NCI-H524 (cell line): Measurements from ENCODE around the gene IQCM.

ENCODE experiments used
- DNase-seq, 2 experiments: peaks; one replicate each; lab custom pipeline; 2025; lab: John Stamatoyannopoulos, UW

Gene IQCM, protein sequence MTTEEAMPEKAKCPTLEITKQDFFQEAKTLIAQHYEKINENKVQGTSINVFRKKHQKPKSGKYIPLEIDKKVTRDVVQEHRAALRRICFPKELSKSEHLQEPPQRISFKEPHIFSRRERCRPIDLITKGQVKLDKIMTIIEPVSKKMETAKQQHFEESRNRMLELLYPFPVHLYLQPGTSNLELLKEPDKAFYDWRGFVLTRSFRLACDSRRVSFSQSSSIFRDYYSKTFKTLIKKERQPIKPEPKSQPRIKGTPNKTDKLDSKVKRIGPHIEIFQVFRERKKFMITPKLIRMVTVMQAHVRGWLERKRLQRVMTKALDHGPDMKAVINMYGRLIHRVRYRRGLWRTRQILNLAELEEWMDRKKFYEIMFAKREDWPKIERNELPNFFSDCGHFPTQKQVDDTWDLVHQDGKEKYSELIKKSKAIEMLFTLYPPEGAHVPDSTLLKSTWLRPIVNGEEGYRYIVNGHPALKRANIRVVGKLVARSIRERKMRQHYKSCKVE

DNA sequence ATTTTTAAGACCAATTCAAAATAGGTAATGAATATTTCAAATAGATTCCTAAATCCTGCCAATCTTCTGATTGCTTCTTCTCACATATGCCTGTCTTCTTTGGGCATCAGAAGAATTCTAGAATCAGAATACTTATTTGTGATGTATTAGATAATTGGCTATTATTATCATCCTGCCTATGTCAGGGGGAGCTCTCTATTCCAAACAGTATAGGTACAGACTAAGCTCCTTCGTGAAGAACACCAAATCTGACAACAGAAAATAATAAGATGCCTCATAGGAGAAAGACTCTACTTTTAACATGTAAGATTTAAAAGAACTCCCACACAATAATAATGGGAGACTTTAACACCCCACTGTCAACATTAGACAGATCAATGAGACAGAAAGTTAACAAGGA is at the start of gene IQCM:
Gene IQCM (minus strand): TSS at position 101 of the 400 bp plus-strand sequence. CDS start 73,152 bp downstream, outside the sequence.
- DNase-seq = no peak

DNA sequence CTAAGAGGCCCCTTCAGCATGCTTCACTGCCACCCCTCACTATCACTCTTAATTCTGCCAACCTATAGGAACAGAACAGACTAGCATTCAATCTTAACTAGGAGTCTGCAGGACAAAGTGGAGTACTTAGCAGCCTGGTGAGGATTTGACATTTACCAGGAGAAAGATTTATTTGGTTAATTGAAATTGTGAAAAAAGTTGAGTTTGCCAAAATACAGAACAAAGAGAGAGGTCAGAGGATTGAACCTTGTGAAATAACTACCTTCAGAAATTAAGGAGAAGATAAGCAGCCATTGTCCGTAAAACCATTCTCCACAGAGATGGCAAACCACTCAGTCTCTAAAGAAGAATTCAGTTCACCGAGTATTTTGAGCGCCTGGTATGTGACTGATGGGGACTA is 41.8 kb upstream of the IQCM start:
- DNase-seq = no peak

DNA sequence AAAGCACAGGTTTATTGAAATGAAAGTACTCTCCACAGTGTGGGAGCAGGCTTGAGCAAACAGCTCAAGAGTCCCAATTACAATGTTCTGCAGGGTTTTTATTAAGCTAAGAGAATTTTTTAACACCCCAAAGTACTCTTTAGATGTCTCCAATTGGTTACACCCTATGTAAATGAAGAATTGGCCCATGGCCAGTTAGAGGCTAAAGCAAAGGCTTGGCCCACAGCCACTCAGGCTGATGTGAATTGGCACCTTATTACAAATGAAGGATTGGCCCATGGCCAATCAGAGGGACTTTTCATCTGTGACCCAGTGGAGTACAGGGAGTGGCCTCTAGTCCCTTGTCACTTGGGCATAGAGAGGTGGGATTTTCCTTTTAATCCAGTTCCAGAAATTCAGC is 30.1 kb upstream of the IQCM start:
- DNase-seq = no peak

DNA sequence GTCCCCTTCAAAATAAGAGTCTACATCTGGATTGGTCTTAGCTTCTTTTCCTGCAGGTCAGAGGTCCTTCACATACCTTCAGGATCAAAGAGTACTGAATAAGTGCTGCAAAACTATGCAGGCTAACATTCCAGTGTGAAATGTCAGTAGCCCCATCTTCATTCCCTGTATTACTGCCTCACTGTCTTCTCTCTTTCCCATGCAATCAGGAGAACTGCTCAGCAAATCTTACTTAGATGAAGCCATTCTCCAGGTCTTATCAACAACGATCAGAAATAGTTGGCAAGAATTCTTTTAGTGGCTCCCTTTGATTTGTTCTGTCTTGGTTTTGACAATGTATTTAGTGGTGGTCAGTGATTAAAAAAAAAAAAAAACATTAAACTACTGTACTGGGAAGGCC is 26.0 kb upstream of the IQCM start:
- no peak for DNase-seq

DNA sequence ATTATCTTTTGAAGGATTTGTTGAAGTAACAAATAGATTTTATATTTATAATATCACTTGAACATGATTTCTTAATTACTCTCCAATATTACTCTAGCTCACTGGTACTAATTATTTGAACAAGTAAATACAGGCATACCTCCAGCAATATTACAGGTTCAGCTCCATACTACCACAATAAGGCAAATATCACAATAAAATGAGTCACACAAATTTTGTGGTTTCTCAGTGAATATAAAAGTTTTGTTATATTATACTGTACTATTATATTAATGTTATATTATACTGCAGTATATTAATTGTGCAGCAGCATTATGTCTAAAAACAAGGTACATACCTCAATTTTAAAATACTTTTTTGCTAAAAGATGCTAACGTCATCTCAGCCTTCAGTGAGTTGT is 22.4 kb upstream of the IQCM start:
- DNase-seq = no peak

DNA sequence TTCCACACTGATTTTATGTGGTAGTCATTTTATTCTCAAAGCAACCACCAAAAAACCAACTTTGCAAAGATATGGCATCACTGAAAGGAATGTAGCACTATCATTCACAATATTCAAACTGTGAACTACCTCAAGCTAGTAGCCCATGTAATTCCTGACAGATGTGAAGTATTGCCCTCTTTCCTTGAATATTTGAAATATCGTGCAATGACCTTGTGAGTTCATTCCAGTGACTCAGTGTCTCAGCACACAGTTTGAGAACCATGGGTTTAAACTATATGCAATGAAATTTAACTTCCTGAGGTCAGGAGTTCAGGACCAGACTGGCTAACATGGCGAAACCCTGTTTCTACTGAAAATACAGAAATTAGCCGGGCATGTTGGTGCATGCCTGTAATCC is 20.9 kb upstream of the IQCM start:
- no peak for DNase-seq

DNA sequence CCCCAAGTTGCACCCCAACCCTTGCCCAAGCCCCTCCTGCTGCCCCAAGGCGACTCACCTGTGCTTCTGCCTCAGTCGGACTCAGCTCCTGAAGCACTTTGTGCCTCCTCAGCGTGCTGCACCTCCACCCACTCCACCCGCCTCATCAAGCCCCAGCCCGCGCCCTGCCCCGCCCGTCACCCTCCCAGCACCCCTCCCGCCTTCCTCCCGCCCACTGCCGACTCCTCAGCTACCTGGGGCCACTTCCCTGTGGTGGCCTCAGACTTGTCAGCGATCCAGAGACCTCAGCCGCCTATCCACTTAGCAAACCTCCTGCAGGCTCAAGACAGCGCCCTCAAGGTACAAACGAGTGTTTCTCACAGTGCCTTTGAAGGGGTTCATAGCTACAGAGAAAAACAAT is 19.6 kb upstream of the IQCM start:
- DNase-seq = no peak

DNA sequence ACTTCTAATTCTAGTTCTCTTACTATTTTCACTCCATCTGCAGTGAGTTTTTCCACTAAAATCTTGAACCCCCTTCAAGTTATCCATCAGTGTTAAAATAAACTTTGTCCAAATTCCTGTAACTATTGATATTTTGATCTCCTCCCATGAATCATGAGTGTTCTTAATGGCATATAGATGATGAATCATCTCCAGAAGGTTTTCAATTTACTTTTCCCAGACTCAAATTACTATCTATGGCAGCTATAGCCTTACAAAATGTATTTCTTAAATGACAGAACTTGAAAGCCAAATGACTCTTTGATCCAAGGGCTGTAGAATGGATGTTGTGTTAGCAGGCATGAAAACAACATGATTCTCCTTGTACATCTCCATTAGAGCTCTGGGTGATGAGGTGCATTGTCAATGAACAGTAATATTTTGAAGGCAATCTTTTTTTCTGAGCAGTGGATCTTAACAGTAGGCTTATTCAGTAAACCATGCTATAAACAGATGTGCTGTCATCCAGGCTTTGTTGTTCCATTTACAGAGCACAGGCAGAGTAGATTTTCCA is 16.1 kb upstream of the IQCM start:
- DNase-seq = no peak

DNA sequence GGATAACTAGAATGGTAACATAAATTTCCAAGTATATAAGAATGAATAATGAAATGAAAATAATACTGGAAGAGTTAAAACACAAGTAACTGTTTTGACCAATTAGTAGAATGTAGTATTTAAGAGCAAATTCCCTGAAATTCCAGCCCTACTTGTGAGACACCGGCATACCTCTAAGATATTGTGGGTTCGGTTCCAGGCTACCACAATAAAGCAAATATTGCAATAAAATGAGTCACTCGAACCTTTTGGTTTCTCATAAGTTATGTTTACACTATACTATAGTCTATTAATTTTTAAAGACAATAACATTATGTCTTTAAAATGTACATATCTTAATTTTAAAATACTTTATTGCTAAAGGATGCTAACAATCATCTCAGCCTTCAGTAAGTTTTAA is 15.2 kb upstream of the IQCM start:
- DNase-seq = no peak

DNA sequence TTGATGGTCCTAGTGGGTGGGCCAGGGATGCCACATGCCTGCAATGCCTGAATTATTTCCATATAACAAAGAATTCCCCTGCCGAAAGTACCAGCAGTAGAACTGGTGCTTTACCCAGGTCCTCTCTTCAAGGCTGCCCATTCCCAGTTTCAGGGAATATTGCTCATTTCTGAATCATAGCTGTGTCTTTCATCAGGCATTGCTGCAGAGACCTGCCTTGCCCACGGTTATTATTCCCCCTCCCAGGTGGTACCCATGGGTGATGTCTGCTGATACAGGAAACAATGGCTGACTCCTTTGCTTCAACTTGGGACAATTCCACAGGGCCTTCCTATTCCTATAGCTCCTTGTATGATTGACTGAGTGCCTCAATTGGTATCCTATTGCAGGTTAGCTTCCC is 9.7 kb upstream of the IQCM start:
- DNase-seq = no peak

DNA sequence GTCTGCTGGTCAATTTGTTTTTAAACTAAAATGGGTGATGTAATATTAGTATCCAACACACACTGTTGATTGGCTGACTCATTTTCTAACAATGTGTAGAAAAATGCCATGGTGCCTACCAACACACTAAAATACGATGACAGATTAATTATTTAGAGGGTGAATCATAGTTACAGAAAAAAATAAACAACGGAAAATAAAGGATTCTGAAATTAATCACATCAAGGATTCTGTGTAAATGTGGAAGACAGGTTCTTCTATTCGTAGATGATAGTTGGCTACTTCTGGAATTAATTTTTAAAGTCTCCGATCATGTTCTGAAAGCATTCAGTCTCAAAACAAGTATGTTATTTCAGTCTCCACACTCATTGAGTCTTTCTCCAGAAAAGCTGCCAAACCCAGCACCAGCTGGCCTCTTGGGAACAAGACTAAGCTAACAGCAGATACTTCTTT is 8.2 kb upstream of the IQCM start:
- DNase-seq = peak in 1 of 2 experiments; percentile 6

DNA sequence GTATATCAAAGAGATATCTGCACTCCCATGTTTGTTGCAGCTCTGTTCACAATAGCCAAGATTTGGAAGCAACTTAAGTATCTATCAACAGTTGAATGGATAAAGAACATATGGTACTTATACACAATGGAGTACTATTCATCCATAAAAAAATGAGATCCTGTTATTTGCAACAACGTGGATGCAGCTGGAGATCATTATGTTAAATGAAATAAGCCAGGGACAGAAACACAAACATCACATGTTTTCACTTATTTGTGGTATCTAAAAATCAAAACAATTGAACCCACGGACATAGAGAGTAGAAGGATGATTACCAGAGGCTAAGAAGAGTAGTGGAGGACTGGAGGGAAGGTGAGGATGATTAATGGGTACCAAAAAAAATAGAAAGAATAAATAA is 14.2 kb downstream of the IQCM start:
- no peak for DNase-seq

DNA sequence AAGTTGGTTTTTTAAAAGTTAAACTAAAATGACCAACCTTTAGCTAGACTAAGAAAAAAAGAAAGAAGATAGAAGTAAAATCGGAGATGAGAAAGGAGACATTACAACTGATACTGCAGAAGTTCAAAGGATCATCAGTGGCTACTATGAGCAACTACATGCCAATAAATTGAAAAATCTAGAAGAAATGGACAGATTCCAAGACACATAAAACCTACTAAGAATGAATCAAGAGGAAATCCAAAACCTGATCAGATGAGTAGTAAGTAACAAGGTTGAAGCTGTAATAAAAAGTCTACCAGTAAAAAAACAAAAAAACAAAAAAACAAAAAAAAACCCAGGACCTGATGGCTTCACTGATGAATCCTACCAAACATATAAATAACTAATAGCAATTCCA is 16.1 kb downstream of the IQCM start:
- no peak for DNase-seq

DNA sequence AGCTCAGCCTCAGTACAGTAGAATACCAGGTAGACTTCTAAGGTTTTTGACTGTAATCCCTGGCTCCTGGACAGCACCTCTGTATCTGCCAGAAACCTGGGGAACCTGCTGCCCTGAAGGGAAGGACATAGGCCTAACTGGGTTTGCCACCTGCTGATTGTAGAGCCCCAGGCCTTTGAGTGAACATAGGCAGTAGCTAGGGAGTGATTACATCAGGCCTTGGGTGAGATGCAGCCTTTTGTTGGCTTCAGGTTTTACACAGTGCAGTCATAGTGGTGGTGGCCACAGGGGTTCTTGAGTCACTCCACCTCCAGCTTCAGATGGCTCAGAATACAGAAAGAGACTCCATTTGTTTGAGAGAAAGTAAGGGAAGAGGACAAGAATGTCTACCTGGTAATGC is 19.3 kb downstream of the IQCM start:
- no peak for DNase-seq

DNA sequence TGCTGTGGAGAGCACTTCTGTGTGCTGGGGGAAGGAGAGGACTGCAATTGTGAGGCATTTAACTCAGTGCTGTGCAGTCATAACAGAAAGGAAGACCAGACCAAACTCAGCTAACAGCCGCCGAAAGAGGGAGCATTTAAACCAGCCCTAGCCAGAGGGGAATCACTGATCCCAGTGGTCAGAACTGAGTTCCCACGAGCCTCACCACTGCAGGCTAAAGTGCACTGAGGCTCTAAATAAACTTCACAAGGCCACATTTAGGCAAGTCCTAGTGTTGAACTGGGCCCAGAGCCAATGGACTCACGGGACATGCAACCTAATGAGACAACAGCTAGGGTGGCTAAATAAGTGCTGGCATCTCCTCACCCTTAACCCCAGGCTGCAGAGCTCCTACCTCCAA is 20.4 kb downstream of the IQCM start:
- DNase-seq = no peak

DNA sequence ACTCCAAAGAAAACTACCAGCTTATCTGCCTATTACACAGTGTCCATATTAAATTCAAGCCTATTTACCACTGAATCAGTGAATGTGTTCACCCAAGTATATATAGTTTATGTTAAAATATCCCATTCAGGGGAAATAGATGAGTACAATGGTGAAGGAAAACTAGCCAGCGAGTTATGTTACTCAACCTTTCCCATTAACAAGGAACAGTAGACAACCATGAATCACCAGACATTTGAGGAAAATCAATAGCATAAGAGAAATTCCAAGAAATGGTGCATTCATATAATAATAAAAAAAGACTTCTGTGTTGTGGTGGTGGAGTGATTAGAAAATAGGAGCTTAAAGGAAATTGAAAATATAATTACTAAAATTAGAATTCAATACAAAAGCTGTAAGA is 21.3 kb downstream of the IQCM start:
- no peak for DNase-seq

DNA sequence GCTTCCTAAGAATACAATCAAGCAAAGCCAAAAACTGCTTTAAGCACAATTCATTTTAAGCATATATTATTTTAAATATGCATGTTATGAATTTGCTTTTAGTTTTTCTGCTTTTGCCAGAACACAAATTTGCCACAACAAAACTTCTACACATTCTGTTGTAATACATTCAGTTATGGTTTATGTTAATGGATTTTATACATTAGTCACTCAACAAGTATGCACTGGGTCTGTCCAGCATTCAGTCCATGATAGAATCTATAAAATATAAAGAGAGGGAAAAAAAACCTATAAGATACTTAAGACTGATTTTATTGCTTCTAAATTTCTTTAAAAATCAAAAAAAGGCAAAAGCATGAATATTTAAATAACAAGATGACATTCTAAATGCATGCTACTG is 22.2 kb downstream of the IQCM start:
- no peak for DNase-seq

DNA sequence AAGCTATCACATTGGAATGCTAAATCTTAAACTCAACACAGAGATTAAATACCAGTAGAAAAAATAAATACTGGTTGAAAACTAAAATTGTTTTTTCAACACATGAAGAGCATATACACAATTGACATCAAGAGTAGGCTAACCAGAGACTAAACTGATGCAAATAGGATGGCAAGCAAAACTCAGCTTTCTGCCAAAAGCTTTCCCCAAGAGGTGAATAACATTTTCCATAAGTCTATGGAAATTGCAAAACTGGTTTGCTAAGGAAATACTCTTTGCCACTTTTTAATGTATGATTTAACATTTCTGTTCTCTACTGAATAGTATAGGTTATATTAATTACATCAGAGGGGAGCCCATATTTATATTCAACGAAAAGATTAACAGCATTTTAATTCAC is 23.8 kb downstream of the IQCM start:
- no peak for DNase-seq

DNA sequence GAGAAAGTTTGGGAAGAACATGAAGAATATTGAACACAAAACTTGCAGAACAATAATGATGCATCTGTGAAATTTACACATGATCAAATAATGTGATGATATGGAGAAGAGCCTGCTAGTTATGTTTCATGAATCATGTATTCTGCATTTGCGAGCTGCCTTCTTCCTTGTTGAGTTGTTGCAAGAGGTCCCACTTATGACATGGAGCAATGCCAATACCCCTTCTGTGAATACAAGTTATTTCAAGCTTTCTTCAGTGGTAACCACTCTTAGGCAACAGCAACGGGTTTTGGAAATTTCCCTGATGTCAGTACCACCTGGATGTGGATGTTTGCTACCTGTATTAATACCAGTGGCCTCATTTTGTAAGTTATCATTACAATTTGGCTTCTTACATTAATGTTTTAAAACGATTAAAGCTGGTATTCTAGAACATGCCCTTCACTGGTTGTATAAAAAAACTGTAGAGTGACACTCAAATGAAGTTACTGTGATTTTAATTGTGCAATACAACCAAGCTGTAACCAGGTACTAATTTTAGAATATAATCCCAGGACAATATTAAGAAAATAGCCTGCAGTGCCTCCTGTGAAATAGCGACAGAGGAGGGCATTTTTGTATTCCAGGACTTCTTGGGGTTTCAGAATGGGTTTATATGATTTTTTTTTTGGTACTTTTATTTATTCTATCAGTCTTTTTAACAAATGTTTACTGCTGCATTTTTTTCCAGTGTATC is 25.3 kb downstream of the IQCM start:
- DNase-seq = no peak

DNA sequence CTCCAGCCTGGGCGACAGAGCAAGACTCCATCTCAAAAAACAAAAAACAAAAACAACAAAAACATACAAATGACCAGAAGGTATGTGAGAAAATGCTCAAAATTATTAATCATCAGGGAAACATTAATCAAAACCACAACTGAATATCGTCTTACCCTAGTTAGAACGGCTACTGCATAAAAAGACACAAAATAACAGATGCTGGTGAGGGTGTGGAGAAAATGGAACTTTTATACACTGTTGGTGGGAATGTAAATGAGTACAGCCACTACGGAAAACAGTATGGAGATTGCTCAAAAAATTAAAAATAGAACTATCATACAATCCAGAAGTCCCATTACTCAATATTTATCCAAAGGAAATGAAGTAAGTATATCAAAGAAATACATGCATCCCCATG is 27.3 kb downstream of the IQCM start:
- no peak for DNase-seq

DNA sequence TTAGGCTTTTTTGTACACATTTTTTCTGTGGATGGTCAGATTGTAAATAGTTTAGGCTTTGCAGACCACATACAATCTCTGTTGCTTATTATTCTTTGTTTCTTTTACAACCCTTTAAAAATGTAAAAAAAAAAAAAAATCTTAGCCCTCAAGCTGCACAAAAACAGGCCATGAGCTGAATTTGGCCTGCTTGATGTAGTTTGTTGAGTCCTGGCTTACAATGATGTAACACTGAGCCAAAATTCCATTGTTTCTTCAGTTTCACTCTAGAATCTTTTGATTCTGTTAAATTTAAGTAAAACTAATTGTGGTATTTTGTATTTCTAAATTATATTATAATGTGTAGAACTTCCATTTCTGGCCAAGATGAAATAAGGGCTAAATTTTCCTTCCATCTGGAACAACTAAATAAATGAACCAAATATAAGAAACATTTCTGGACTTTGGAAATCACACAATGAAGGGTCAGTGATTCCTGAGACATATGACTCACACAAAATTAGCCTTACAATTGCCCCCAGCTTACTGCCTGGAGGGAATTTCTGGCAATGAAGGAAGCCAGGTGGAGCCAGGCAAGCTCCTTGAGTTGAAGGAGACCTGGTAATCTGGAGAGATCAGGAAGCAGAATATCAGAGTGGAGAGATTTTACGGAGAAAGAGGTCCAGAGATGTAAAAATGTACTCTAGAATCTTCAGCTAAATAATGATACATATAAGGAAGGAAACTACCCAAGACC is 29.8 kb downstream of the IQCM start:
- DNase-seq = no peak

DNA sequence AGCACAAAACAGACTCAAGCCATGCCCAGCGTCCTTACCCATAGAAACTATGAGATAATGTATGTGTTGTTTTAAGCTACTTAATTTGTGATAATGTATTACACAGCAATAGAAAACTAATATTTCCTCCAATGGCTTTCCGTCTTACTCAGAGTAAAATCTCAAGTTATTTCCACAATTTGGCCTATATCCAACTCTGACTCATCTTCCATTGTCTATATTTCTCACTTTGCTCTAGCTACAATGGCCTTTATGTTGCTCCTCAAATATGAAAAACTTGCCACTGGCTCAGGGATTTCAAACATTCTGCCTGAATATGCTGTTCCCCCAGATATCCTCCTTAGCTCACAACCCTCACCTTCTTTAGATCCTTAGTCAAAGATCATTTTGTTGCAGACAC is 31.6 kb downstream of the IQCM start:
- DNase-seq = no peak
